Measurements from ENCODE around the gene MCIDAS.

MCIDAS gene

GRCh38 chr5:55226934-55227663, at the start of gene MCIDAS:
TSS of gene MCIDAS (minus strand) at chr5:55227315. CDS start at chr5:55227138, 177 bp downstream.
- no peak for DNase-seq

DNA sequence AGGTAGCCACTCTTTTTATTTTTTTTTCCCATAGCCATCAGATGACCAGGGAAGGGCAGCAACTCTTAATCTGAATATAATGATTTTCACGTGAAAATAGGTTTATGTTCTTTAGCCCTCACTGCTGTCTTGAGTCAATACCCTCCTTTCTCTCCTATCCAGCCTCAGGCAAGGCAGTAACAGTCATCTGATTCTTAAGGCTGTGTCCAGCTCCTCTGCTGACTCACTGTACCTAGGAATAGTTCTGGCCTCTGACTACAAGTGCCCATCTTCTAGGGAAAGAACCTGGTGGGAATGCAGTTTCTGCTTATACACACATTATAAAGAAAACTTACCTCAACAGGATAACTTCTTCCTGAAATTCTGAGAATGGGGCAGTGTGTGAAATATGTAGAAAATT, 49.7 kb upstream of the MCIDAS start:
- no peak for DNase-seq

DNA sequence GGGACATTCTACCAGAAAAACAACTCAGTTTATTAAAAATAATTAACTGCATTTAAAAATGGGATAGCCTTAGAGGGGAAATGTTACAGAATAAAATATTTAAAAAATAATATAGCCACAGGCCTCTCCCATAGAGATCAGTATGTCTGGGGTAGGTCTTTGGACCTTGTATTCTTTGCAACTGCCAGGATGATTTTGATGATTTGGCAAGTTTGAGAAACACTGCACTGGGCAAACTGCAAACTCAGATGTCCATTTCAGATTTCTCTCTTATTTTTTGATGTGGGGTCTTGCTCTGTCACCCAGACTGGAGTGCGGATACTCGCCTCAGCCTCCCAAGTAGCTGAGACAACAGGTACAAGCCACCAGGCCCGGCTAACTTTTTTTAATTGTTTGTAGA, 31.2 kb upstream of the MCIDAS start:
- no peak for DNase-seq

GRCh38 chr5:55254802-55255201, 27.7 kb upstream of the MCIDAS start:
- no peak for DNase-seq

DNA sequence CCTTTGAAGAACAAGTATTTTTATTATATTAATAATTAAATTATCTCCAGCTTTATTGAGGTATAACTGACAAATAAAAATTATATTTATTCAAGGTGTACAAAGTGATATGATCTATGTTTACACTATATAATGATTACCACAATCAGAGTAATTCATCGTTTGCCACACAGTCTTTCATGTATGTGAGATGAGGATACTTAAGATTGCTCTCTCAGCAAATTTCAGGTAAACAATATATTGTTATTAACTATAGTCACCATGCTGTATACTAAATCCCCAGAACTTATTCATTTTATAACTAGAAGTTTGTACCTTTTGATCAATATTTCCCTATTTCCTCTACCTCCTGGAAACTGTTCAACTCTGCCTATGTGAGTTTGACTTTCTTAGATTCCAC, 22.9 kb upstream of the MCIDAS start:
- DNase-seq: no peak

DNA sequence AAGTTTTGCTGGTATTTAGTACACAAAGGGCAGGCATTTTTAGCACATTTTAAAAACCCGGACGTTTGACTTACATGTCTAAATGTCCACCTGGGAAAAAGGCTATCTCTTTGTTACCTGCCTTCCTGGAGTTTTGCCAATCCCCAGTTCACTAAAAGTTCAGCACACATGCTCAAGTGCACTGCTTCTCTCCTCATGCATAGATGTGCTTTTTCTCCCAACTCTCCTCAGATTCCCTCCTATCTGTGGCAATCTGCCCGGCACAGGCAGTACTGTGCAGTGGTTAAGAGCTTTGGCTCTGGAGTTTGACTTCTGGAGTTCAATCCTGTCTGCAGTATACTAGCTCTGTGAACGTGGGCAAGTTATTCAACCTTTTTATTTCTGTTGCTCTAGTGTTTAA, 14.6 kb upstream of the MCIDAS start:
- no peak for DNase-seq

GRCh38 chr5:55236800-55237199, 9.7 kb upstream of the MCIDAS start:
- DNase-seq: no peak

DNA sequence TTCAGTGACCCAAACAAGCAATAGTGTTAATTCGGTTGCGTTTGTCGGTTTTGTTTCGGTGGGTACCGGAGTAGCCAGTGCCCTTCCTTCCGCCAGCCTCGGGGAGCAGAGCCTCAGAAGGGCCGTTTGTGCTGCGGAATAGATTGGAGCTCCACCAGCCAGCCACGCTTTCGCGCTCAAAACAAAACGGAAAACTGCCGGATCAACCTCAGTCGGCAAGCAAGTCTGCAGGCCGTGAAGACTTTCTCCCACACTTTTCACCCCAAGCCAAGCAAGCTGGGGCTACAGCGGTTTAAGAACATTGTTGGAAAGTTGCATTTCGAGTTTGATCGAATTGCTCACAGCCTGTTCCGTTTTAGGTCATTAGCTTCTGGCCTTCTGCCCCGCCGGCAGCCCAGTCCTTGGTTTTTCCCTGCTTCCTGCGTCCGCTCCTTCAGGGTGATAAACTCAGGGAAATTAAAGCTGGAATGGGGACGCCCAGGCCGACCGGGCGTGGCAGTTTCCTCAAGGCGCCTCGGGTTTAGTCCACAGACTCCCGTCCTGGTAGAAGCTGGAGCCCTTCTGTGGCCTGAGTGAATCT, 7.1 kb upstream of the MCIDAS start:
- DNase-seq: no peak

GRCh38 chr5:55232985-55233928, 6.1 kb upstream of the MCIDAS start, which contains the start of gene CCNO:
TSS of gene CCNO (minus strand) at chr5:55233608. CDS start at chr5:55233523, 85 bp downstream.
- peak; percentile 42 for DNase-seq

- no peak for DNase-seq
Observed at GRCh38 chr5:55232271-55232984, 5.3 kb upstream of the MCIDAS start.

GRCh38 chr5:55231919-55232270, 4.8 kb upstream of the MCIDAS start:
- DNase-seq: no peak

DNA sequence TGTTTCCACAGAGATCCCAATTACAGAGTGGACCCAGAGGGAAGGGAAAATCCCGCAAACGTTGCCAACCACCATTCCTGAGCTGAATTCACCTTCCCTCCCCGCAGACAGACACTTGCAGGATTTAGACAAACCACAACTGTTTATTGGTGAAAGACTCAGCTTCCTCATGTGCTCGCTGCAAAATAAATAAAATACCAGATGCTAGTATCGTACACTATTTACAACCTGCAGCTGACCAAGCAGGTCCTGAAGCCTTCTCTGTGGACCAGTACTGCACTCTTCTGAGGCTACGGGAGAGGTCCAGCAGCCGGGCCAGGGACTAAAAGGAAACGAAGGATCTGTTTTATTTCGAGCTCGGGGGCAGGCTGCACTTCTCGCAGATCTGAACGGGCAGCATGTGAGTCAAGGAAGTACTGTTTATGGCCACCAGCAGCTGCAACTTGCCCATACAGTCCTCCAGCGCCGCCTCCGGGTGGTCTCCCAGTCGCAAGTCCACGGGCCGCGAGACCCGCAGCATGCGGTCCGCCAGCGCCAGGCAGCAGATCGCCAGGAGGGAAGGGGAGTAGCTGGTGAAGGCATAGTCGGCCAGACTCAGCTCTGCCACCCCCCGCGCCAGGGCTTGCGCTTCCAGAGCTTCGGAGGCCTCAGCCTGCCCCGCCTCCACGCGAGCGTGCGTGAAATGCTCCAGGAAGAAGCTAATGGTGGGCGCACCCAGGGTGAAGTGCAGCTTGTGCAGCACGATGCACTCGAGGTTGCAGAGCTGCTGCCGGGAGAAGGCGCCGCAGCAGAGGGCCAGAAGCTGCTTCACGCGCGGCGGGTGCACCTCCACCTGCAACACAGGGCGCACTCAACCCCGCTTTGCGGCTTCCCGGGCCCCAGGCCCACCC, 4.2 kb upstream of the MCIDAS start:
- no peak for DNase-seq

DNA sequence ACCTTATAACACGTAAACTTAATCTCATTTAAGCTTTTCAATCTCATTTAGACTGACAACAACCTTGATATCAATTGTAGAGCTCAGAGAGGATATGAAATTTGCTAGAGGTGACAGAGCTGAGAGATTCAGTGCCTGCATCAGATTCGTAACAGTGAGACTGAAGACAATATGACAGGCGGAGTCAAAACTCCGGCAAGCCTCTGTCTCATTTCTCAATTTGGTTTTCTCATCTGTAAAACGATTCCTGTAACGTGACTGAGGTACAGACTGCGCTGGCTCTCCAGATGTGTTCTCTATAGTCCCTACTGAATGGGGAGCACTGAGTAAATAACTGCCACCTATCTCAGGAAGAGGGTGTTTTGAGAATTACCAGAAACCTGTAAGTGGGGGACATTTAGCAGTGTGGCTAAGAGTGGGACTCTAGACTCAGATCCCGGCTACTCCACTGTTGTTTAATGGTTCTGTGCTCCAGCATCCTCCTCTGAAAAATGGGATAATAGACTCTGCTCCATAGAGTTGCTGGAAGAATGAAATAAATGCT, 3.0 kb upstream of the MCIDAS start:
- no peak for DNase-seq

DNA sequence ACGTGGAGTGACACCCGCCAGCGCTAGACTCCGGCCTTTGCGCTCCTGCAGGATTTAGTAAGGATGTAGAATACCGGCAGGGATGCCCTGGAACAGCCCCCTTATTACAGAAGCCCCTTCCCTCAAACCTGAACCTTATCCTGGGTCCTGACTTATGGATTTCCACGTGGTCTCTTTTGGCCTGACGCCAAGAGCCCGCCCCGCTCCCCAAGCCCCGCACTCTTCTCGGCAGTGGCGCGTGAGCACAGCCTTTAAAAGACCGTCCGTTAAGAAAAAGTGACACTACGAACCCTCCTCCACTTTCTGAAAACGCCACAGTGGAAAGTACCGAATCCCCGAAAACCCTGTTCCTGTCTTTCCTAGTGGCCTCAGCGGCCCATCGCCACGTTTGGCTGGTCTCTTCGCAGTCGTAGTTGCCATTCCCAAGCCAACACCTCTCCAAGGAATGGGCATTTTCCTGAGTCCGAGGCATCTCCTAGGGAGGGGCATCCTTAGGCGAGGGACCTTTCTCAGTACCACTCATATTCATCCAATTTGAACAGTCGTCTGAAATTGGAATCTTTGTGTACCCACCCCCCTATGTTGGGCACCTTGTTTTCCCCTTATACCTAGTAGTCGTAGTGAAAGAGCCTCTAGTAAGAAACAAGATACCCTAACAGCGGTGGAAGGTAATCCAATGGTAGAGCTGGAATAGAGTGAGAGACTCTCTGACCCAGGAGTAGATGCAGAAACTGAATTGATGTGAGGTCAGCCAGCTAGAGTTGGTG, 732 bp upstream of the MCIDAS start:
- DNase-seq: no peak

DNA sequence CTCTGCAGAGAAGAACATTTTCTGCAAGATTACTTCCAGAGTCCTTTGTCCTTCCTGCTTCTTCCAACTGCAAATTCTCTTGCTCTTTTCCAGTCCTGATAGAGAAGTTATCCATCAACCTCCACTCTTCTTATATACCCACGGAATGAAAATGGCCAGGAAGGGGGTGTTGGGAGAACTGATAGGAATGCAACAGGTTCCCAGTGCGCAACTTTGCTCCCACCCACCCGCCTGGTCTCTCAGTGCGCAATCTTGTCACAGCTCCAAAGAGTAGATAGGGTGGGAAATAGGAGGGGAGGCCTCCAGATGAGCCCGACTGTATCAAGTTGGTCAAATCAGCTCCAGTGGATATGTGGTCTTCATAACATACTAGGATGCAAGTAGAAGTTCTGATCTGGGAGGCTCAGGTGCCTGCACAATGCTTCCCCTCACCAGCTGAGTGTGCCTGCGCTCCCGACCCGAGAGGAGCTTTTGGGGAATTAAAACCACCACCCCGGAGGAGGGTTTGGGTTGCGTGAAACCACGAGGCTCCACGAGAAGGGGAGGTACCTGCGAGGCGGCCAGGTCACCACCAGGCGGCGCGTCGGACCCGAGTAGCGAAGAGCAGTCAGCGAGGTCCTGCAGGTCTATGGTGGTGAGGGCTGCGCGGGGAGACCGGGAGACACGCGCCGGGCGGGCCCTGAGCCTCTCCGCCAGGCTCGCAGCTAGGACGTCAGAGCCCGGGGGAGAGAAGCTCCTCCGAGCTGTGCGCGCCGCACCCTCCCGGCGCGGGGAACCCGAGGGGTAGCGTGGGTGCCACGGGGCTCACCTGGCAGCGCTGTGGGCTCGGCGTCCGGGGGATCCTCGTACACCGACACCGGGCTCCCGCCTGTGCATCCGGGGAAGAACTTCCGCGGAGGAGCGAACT, 835 bp downstream of the MCIDAS start:
- DNase-seq: peak; percentile 25

DNA sequence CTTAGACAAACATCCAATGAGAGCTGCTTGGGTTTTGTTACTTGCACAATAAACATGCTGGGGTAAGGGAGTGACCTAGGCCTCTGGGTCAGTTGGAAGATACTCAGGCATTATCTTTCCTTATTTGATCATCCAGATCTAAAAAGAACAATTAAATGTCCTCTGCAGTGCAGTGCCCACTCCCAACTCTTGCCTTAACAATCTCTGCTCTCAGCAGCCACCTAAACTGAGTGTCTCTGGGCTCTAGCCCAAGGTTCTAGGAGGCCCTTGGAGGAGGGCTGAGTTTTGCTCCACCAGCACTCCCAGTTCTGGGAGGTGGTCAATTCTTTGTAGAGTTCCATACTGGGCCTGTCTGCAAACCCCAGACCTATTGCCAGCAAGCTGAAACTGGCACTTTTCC, 1.8 kb downstream of the MCIDAS start:
- no peak for DNase-seq

- no peak for DNase-seq
Observed at GRCh38 chr5:55223812-55224240, 3.3 kb downstream of the MCIDAS start.

DNA sequence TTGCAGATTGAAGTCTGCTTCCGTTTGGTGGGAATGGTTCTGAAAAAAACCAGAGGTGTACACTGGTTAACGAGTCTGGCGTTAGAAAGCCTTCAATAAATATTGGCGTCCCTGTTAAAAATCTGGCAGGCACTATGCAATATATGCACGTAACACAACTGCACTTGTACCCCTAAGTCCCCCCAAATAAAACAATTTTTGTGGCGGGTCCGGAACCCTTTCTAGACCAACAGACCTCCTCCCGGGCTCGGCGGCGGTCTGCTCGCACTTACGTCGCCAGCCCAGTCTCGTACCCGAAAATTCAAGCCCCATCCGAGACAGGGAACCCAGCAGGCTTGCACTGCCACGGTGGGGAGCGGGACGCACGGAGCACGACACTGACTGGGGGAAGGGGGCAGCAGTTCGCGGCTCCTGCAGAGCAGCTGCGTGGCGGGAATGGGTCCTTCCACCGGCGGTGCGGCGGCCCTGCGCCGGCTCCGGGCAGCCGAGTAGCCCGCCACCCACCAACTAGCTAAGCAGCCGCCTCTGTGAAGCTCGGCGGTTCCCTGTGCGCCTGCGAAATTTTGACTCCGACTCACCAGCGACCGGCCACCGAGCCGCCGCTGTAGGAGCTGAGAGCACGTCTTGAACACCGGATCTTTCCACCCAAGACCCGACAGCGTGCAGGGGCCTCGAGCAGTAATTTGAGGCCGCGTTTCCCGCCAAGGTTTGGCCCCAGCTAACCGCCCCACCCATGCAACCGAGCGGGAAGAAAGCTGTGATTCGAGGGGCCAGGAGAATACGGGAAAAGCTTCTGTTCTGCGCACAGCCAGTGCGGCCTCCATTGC, 3.9 kb downstream of the MCIDAS start:
- DNase-seq: no peak

Data from fibroblast of upper back skin (primary cell).